HL-60 (cell line): ENCODE measurements around the gene DYNC1LI2.

Source experiments
- CTCF ChIP-seq: IDR thresholded peaks from one replicate; pipeline ENCODE4 v1.5.1; 2011; ENCODE audit warnings: low read length, control low read depth, inconsistent platforms; ENCODE audit not compliant: insufficient read depth
- GABPA ChIP-seq: IDR thresholded peaks from 2 replicates; pipeline ENCODE4 v1.6.1; 2012; ENCODE audit warnings: low read depth
- POLR2AphosphoS5 ChIP-seq: IDR thresholded peaks from 2 replicates; pipeline ENCODE4 v1.6.1; 2012; ENCODE audit warnings: low read depth

DNA sequence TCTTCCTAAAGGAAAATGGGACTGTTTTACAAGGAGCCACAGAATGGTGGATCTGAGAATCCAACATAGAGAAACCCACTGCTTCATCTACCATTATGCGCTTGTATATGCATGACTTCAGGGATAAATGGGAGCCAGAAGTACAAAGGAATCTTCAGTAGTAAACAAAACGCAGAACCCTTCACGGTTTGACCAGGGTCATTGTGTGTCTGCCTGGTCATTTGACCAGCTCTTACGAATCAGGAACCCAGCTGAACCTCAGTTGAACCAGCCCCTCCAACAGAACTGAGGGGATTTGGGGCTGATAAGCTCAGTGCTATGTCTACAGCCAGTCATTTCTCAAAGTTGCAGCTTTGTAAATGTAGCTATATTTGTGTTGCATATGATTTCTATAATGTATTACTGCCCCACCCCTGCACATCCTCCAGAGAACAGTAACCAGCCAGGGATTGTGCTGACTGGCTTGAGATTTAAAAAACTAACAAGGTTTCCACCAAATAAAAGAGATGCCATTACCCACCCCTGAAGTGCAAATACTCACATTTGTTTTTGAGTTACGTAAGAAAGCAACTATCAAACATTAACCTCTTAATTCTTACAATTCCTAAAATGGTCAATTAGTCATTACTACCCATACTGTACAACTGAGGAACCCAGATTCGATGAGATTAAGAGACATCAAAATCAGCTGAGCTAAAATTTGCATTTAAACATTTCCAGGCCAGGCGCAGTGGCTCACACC is 61.1 kb downstream of the DYNC1LI2 start:
- no peak for TF ChIP-seq POLR2AphosphoS5
- TF ChIP-seq CTCF, result no peak
- TF ChIP-seq GABPA, result no peak
